ENCODE measurements around the gene WIZ.

- peak; percentile 87 for TF ChIP-seq CTCF (IDR thresholded peaks at IDR 0.05)
- no peak for TF ChIP-seq EZH2 (IDR thresholded peaks at IDR 0.05; ENCODE audit: borderline replicate concordance, insufficient read depth, low read depth, low read length, poor library complexity, severe bottlenecking)
These were observed 31.0 kb downstream of the WIZ start, which contains the start of gene AKAP8L for GRCh38 chr19:15418579-15419412.

Data from B cell (primary cell).